ENCODE measurements around the gene IL10RB. TPM values are rescaled to one million over a fixed set of nuclear protein-coding genes. Genes with fewer than 3 reads are reported as not detected.

IL10RB gene
- total RNA-seq, 4 donors from 2014 or later = 17.9 to 45.5 (median 27.7) TPM

DNA sequence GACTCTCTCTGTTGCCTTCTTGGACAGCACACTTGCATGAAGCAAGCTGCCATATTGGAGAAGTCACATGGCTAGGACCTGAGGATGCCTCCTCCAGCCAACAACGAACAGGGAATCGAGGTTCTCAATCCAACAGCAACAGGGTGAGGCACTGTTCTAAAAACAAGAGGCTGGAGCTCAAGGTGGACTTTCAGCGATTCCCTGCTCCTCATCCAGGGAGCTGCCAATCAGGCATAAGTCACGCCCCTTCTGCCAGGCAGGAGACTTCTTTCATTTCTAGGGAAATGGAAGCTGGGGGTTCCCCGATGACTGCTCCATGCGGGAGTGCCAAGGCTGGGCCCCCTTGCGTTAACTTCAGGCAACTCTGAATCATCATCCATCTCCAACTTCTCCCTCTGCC, 35.9 kb downstream of the IL10RB start:
- H3K4me3 ChIP-seq = no peak overlapping the region
- intact Hi-C loops (cut with DNase I; ENCODE audit: low total_unique reads) = no loop called here
- H3K27ac ChIP-seq = no peak overlapping the region
- TF ChIP-seq, protein P1, sequence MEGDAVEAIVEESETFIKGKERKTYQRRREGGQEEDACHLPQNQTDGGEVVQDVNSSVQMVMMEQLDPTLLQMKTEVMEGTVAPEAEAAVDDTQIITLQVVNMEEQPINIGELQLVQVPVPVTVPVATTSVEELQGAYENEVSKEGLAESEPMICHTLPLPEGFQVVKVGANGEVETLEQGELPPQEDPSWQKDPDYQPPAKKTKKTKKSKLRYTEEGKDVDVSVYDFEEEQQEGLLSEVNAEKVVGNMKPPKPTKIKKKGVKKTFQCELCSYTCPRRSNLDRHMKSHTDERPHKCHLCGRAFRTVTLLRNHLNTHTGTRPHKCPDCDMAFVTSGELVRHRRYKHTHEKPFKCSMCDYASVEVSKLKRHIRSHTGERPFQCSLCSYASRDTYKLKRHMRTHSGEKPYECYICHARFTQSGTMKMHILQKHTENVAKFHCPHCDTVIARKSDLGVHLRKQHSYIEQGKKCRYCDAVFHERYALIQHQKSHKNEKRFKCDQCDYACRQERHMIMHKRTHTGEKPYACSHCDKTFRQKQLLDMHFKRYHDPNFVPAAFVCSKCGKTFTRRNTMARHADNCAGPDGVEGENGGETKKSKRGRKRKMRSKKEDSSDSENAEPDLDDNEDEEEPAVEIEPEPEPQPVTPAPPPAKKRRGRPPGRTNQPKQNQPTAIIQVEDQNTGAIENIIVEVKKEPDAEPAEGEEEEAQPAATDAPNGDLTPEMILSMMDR (IDR thresholded peaks at IDR 0.05) = no peak
- no peak for TF ChIP-seq POLR2A (IDR thresholded peaks at IDR 0.05)
- no peaks in the 10 kb centered on the region for H3K36me3 ChIP-seq
- DNase-seq = no peak
- no peaks in the 10 kb centered on the region for H3K27me3 ChIP-seq
- H3K9me3 ChIP-seq = no peaks in the 10 kb centered on the region
- no peaks in the 10 kb centered on the region for H3K4me1 ChIP-seq

DNA sequence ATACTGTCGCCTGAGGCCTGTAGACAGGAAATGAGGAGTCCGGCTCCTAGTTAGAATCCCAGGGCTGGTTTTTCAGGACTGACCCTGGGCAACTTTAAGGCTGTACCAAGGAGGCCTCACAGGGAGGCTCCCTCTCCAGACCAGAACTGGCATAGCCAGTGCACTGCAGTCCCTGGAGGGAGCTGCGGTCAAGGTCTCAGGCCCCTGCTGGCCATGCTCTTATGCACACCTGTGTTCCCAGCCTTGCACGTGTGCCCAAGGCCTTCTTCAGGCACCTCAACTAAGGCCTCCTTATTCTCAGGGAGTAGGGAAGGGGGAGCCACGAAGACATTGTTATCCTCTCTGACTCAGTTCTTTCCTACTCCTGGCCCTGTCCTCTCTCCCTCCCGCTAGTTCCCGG, 36.6 kb downstream of the IL10RB start:
- no peak for TF ChIP-seq POLR2A (IDR thresholded peaks at IDR 0.05)
- TF ChIP-seq, protein P1 (IDR thresholded peaks at IDR 0.05) = no peak

DNA sequence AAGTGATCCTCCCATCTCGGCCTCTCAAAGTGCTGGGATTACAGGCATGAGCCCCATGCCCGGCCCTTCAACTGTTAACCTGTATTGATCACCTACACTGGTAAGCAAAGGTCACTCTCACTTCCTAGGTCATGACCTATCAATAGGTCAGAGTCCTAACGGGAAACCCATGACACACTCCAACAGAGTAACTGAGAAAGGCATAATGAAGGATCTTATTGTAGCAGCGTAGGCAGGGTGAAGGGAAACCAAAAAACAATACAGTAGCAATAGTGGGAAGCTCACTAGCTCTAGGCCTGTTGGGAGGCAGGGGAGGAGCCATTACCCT, 39.1 kb downstream of the IL10RB start:
- no peaks in the 10 kb centered on the region for H3K36me3 ChIP-seq
- intact Hi-C loops (cut with DNase I; ENCODE audit: low total_unique reads) = no loop called here
- no peaks in the 10 kb centered on the region for H3K9me3 ChIP-seq
- DNase-seq = no peak
- no peak overlapping the region for H3K4me3 ChIP-seq
- H3K27me3 ChIP-seq = no peaks in the 10 kb centered on the region
- H3K27ac ChIP-seq = no peak overlapping the region
- no peaks in the 10 kb centered on the region for H3K4me1 ChIP-seq
- TF ChIP-seq POLR2A (IDR thresholded peaks at IDR 0.05) = no peak
- TF ChIP-seq, protein P1 (IDR thresholded peaks at IDR 0.05) = no peak

More for the DNA sequence above, 36.6 kb downstream of the IL10RB start:
- Histone ChIP-seq H3K9me3 (no peaks in the 10 kb centered on the region), H3K4me3 (no peak overlapping the region), H3K4me1 (no peaks in the 10 kb centered on the region), H3K27me3 (no peaks in the 10 kb centered on the region), H3K27ac (no peak overlapping the region), H3K36me3 (no peaks in the 10 kb centered on the region)
- intact Hi-C loops (cut with DNase I; ENCODE audit: low total_unique reads) = no loop called here
- no peak for DNase-seq

DNA sequence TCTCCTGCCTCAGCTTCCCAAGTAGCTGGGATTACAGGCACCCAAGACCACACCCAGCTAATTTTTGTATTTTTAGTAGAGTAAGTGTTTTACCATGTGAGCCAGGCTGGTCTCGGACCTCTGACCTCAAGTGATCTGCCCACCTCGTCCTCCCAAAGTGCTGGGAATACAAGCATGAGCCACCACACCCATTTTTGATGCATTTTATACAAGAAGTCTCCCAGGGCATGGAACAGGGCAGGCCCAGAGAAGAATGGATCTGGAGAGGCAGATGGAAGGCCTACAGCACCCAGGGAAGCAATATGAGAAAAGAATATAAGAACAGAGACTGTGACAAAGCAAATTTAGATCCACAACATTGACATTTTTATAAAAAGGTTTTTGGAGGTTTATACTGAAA, 39.8 kb downstream of the IL10RB start:
- Histone ChIP-seq H3K36me3 (no peaks in the 10 kb centered on the region), H3K4me1 (no peaks in the 10 kb centered on the region), H3K9me3 (no peaks in the 10 kb centered on the region), H3K27me3 (no peaks in the 10 kb centered on the region), H3K4me3 (no peak overlapping the region), H3K27ac (no peak overlapping the region)
- no peak for DNase-seq
- TF ChIP-seq, protein P1 (IDR thresholded peaks at IDR 0.05) = no peak
- TF ChIP-seq POLR2A (IDR thresholded peaks at IDR 0.05) = no peak
- intact Hi-C loops (cut with DNase I; ENCODE audit: low total_unique reads) = no loop called here

DNA sequence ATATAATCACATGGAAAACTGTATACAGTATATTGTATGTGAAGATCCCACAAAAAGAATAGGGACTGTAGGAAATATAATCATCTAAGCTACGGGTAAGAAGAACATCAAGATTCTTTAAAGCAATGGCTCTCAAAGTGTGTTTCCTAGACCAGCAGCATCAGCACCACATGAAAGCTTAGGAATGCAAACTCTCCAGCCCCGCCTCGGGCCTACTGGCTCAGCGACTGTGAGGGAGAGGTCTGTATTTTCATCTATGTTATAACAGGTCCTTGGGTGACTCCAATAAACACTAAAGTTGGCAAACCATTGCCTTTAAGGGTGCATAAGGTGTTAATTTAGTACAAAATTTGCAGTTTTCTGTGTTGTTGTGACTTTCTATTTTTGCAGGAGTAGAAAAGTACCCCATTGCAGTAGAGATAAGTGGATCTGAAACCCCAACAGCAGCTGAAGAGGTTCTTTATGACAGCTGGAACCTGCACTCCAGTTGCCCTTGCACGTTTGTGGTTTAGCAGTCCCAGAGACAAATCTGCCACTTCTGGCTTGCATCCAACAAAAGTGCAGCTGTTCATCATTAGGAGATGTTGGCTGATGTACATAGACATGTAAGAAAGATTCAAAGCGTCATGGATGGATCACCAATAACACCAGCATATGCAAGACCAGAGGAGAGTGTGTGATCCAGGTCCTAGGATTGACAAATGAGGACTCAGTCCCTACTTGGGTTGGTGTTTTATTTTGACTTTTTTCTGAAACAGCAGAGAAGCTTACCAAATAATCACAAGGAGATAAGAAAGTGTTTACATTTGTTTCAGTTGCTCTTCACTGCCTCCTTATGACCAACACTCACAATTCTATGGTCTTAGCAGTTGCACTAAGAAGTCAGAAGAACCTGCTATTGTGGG, 42.7 kb downstream of the IL10RB start:
- intact Hi-C loops (cut with DNase I; ENCODE audit: low total_unique reads) = no loop called here

More for the DNA sequence above, 42.7 kb downstream of the IL10RB start:
- H3K27me3 ChIP-seq = no peaks in the 10 kb centered on the region
- H3K4me3 ChIP-seq = no peak overlapping the region
- H3K4me1 ChIP-seq = no peaks in the 10 kb centered on the region
- H3K36me3 ChIP-seq = no peaks in the 10 kb centered on the region
- H3K9me3 ChIP-seq = no peaks in the 10 kb centered on the region
- H3K27ac ChIP-seq = no peak overlapping the region
- no peak for DNase-seq
- TF ChIP-seq, protein P1 (IDR thresholded peaks at IDR 0.05) = no peak
- no peak for TF ChIP-seq POLR2A (IDR thresholded peaks at IDR 0.05)

Measured in uterus (tissue), 4 donors.